HepG2 (cell line): ENCODE data around the gene MINDY1. TPM values are rescaled to one million over a fixed set of nuclear protein-coding genes. Genes with fewer than 3 reads are reported as not detected.

Experiments used
- ARID2 ChIP-seq: sonication (generic); formaldehyde crosslinking; IDR thresholded peaks from 2 replicates; pipeline ENCODE4 v1.8.1; 2022; ENCODE audit warnings: mild to moderate bottlenecking, missing genetic modification reagents, borderline replicate concordance
- FOXP4 ChIP-seq: sonication (generic); formaldehyde crosslinking; IDR thresholded peaks from 2 replicates; pipeline ENCODE4 v1.4.0; 2020; ENCODE audit warnings: missing genetic modification reagents
- KAT7 ChIP-seq: IDR thresholded peaks from 2 replicates; pipeline ENCODE4 v1.6.1; 2018; ENCODE audit warnings: borderline replicate concordance, missing compliant biosample characterization
- MLLT10 ChIP-seq: sonication (generic); formaldehyde crosslinking; IDR thresholded peaks from 2 replicates; pipeline ENCODE4 v1.4.0; 2020; ENCODE audit warnings: missing genetic modification reagents
- MXI1 ChIP-seq: IDR thresholded peaks from 3 replicates; pipeline ENCODE4 v1.6.1; 2012; ENCODE audit warnings: low read depth, low read length, inconsistent platforms, borderline replicate concordance
- NFIC ChIP-seq: IDR thresholded peaks from 2 replicates; pipeline ENCODE4 v1.6.1; 2012; ENCODE audit warnings: mild to moderate bottlenecking, low read length, inconsistent platforms
- NFKBIZ ChIP-seq: IDR thresholded peaks from 2 replicates; pipeline ENCODE4 v1.6.1; 2018; ENCODE audit warnings: missing genetic modification reagents, missing compliant biosample characterization
- PBX3 ChIP-seq: sonication (generic); formaldehyde crosslinking; IDR thresholded peaks from 2 replicates; pipeline ENCODE4 v1.8.1; 2023; ENCODE audit warnings: missing genetic modification reagents, inconsistent platforms, borderline replicate concordance
- POLR2A ChIP-seq, 2 experiments: IDR thresholded peaks; 2 replicates each; pipeline ENCODE4 v1.6.1; 2011; ENCODE audit warnings: low read depth in 2 of 2, low read length in 2 of 2, mild to moderate bottlenecking in 1 of 2, moderate library complexity in 1 of 2; ENCODE audit not compliant: insufficient read depth in 1 of 2
- REPIN1 ChIP-seq: sonication (generic); formaldehyde crosslinking; IDR thresholded peaks from 2 replicates; pipeline ENCODE4 v1.8.0; 2022; ENCODE audit warnings: missing genetic modification reagents, low read depth, mild to moderate bottlenecking, borderline replicate concordance
- RFXAP ChIP-seq: sonication (generic); formaldehyde crosslinking; IDR thresholded peaks from 2 replicates; pipeline ENCODE4 v1.4.0; 2020; ENCODE audit warnings: missing genetic modification reagents, borderline replicate concordance
- SPEN ChIP-seq: sonication (generic); formaldehyde crosslinking; IDR thresholded peaks from 2 replicates; pipeline ENCODE4 v1.5.1; 2020; ENCODE audit warnings: low read depth, mild to moderate bottlenecking, missing genetic modification reagents
- SRSF4 ChIP-seq: fragments of 200-400 bp; formaldehyde crosslinking; IDR thresholded peaks from one replicate; pipeline ENCODE4 v1.6.1; 2018; ENCODE audit warnings: mild to moderate bottlenecking, low read depth, low read length, moderate library complexity; ENCODE audit not compliant: poor library complexity, severe bottlenecking
- TEF ChIP-seq: sonication (generic); formaldehyde crosslinking; IDR thresholded peaks from 2 replicates; pipeline ENCODE4 v1.5.0; 2020; ENCODE audit warnings: missing genetic modification reagents
- TP53 ChIP-seq: sonication (generic); formaldehyde crosslinking; conservative IDR thresholded peaks from 2 replicates; pipeline ENCODE4 v1.4.0; 2020; ENCODE audit warnings: missing genetic modification reagents
- ZBTB46 ChIP-seq: sonication (generic); formaldehyde crosslinking; IDR thresholded peaks from 2 replicates; pipeline ENCODE4 v1.4.0; 2020; ENCODE audit warnings: mild to moderate bottlenecking, missing genetic modification reagents, borderline replicate concordance
- ZFP41 ChIP-seq: sonication (generic); formaldehyde crosslinking; IDR thresholded peaks from 2 replicates; pipeline ENCODE4 v1.4.0; 2020; ENCODE audit warnings: mild to moderate bottlenecking, missing genetic modification reagents, borderline replicate concordance
- ZNF12 ChIP-seq: sonication (generic); formaldehyde crosslinking; IDR thresholded peaks from 2 replicates; pipeline ENCODE4 v1.5.0; 2020; ENCODE audit warnings: missing genetic modification reagents
- ZNF3 ChIP-seq: IDR thresholded peaks from 2 replicates; pipeline ENCODE4 v1.7.0; 2017; ENCODE audit warnings: inconsistent platforms
- ZNF33B ChIP-seq: sonication (generic); formaldehyde crosslinking; IDR thresholded peaks from 2 replicates; pipeline ENCODE4 v1.5.1; 2020; ENCODE audit warnings: mild to moderate bottlenecking, missing genetic modification reagents
- ZNF672 ChIP-seq: sonication (generic); formaldehyde crosslinking; IDR thresholded peaks from 2 replicates; pipeline ENCODE4 v1.8.1; 2022; ENCODE audit warnings: missing genetic modification reagents
- ZNF790 ChIP-seq: sonication (generic); formaldehyde crosslinking; IDR thresholded peaks from 2 replicates; pipeline ENCODE4 v1.8.0; 2022; ENCODE audit warnings: missing genetic modification reagents, mild to moderate bottlenecking, borderline replicate concordance
- ZNF883 ChIP-seq: sonication (generic); formaldehyde crosslinking; IDR thresholded peaks from 2 replicates; pipeline ENCODE4 v1.5.1; 2020; ENCODE audit warnings: mild to moderate bottlenecking, missing genetic modification reagents; ENCODE audit errors: not compliant biosample characterization
- ZSCAN22 ChIP-seq: sonication (generic); formaldehyde crosslinking; IDR thresholded peaks from 2 replicates; pipeline ENCODE4 v1.4.0; 2020; ENCODE audit warnings: mild to moderate bottlenecking, missing genetic modification reagents
- polyA plus RNA-seq, 8 experiments: library from polyadenylated mRNA; depleted of rRNA in 3 of 8; stranded (reverse) in 7 of 8; unstranded in 1 of 8; fragments of >200 nt; fragmentation: Illumina TruSeq in 4 of 8; extraction: Trizol in 4 of 8; gene quantifications; 2 replicates each; pipeline versions ENCODE4 v1.2.1 to v1.2.3, GENCODE V29; 2011 to 2016; ENCODE audit warnings: low read depth in 4 of 8, missing spikeins in 1 of 8, mixed read lengths in 1 of 8; ENCODE audit not compliant: insufficient read depth in 1 of 8
- total RNA-seq, 5 experiments: library from RNA; depleted of rRNA; stranded (reverse); fragments of >200 nt; fragmentation: Illumina TruSeq; extraction: Trizol; gene quantifications; 2 replicates each; pipeline ENCODE4 v1.2.3, GENCODE V29; 2016; ENCODE audit warnings: low read depth in 1 of 5

Gene MINDY1
- total and polyA plus RNA-seq, 2 of the 13 experiments (the other 11 are each of a cell fraction or from before 2014, with no cell fraction given): 11.1 to 15.0 TPM

GRCh38 chr1:150970808-150971582 lies 35.7 kb downstream of the MINDY1 start (continued):
- TF ChIP-seq NFIC: no peak; the same call in 1 of the 2 replicates
- peak; percentile 27 for TF ChIP-seq ZNF12 (CRISPR knock-in tag)
- TF ChIP-seq REPIN1 (CRISPR knock-in tag): peak; percentile 78; the same call in 1 of the 2 replicates
- no peak for TF ChIP-seq SRSF4
- peak in 1 of 2 experiments; percentile 58; a peak in 2 of 4 replicates for TF ChIP-seq POLR2A (IDR thresholded peaks at IDR 0.05; ENCODE audit: insufficient read depth in 1 of 2, low read depth in 2 of 2, low read length in 2 of 2)
- TF ChIP-seq ARID2: no peak; the same call in 1 of the 2 replicates
- peak; percentile 89 for TF ChIP-seq FOXP4
- no peak for TF ChIP-seq MLLT10 (CRISPR knock-in tag)
- no peak for TF ChIP-seq ZFP41 (CRISPR knock-in tag)
- TF ChIP-seq ZNF790 (CRISPR knock-in tag): no peak
- peak; percentile 89 for TF ChIP-seq SPEN (CRISPR knock-in tag)
- no peak; the same call in 1 of the 2 replicates for TF ChIP-seq KAT7 (CRISPR knock-in tag)
- TF ChIP-seq MXI1: peak; percentile 83; the same call in 1 of the 3 replicates
- TF ChIP-seq RFXAP (CRISPR knock-in tag): peak; percentile 43; the same call in 1 of the 2 replicates
- no peak for TF ChIP-seq TP53 (CRISPR knock-in tag)
- TF ChIP-seq ZNF672 (CRISPR knock-in tag): no peak
- TF ChIP-seq ZNF3 (CRISPR knock-in tag): no peak
- TF ChIP-seq PBX3 (CRISPR knock-in tag): no peak
- TF ChIP-seq ZSCAN22: no peak
- no peak for TF ChIP-seq TEF (CRISPR knock-in tag)
- peak; percentile 88 for TF ChIP-seq NFKBIZ (CRISPR knock-in tag)
- TF ChIP-seq ZNF33B: no peak; the same call in 1 of the 2 replicates
- no peak for TF ChIP-seq ZNF883 (CRISPR knock-in tag)
- 0 out of 2 replicates have a peak, but pooled peaks have one; percentile 58 for TF ChIP-seq ZBTB46 (CRISPR knock-in tag)
